Mammary epithelial cell (primary cell): ENCODE measurements around the gene DNLZ.

Source experiments
- CTCF ChIP-seq, 2 donors: IDR thresholded peaks in 1 of 2; conservative IDR thresholded peaks in 1 of 2; 2 replicates each; pipeline ENCODE4 v1.5.1; 2011 to 2012; ENCODE audit warnings: inconsistent platforms in 2 of 2, low read length in 2 of 2, mild to moderate bottlenecking in 2 of 2, control low read depth in 1 of 2, low read depth in 1 of 2; ENCODE audit not compliant: insufficient read depth in 1 of 2; ENCODE audit errors: extremely low read depth in 1 of 2
- EZH2 ChIP-seq: IDR thresholded peaks from 2 replicates; pipeline ENCODE4 v1.6.1; 2012; ENCODE audit warnings: low read length, inconsistent platforms, borderline replicate concordance

GRCh38 chr9:136312009-136312375 lies 51.6 kb downstream of the DNLZ start:
- no peak for TF ChIP-seq CTCF (conservative IDR thresholded peaks at IDR 0.05 in 1 of 2, IDR thresholded peaks at IDR 0.05 in 1 of 2; ENCODE audit: extremely low read depth in 1 of 2, insufficient read depth in 1 of 2, low read depth in 1 of 2, low read length in 2 of 2)
- no peak for TF ChIP-seq EZH2
